GM19395 (cell line): ENCODE measurements around the gene PDZD2.

ENCODE experiments used
- ATAC-seq: cut with Tn5 transposase; IDR thresholded peaks from one replicate; pipeline ENCODE4 v1.9.1; 2021; ENCODE audit warnings: mild to moderate bottlenecking, moderate library complexity; ENCODE audit not compliant: unreplicated experiment

Gene PDZD2

GRCh38 chr5:32155211-32155610, 516.3 kb downstream of the PDZD2 start:
- ATAC-seq = no peak

- ATAC-seq = no peak
These were observed 517.7 kb downstream of the PDZD2 start for GRCh38 chr5:32156635-32157034.

GRCh38 chr5:32157078-32157477, 518.1 kb downstream of the PDZD2 start:
- ATAC-seq = no peak

GRCh38 chr5:32158679-32158975, 519.7 kb downstream of the PDZD2 start:
- ATAC-seq = no peak

GRCh38 chr5:32159328-32160072, 520.6 kb downstream of the PDZD2 start:
- no peak for ATAC-seq

GRCh38 chr5:32160228-32160627, 521.3 kb downstream of the PDZD2 start:
- ATAC-seq = no peak
